Measurements from ENCODE around the gene DIPK1B. TPM values are rescaled to one million over a fixed set of nuclear protein-coding genes. Genes with fewer than 3 reads are reported as not detected.

DIPK1B gene
- polyA plus RNA-seq, 3 donors = 0.10 TPM; not detected in 2

- Histone ChIP-seq H3K27ac (ENCODE audit: low read depth in 1 of 2, low read length in 2 of 2) (no peak overlapping the region), H3K36me3 (replicated peaks in 1 of 2; ENCODE audit: control insufficient read depth in 1 of 2, insufficient read depth in 2 of 2, low read length in 2 of 2) (no peaks in the 10 kb centered on the region), H3K27me3 (ENCODE audit: control insufficient read depth in 2 of 2, insufficient read depth in 2 of 2, low read length in 2 of 2) (no peaks in the 10 kb centered on the region), H3K4me2 (replicated peaks; ENCODE audit: extremely low read depth, low read length, poor library complexity, severe bottlenecking) (no peak overlapping the region), H3K9ac (ENCODE audit: insufficient read depth, low read length, poor library complexity, severe bottlenecking) (no peak overlapping the region), H3K9me3 (replicated peaks in 1 of 2; ENCODE audit: control insufficient read depth in 1 of 2, insufficient read depth in 1 of 2, low read length in 2 of 2) (no peaks in the 10 kb centered on the region), H3K79me2 (ENCODE audit: insufficient read depth, low read length) (no peaks in the 10 kb centered on the region), H2AFZ (ENCODE audit: insufficient read depth, low read depth, low read length, poor library complexity, severe bottlenecking) (no peak overlapping the region), H4K20me1 (ENCODE audit: insufficient read depth, low read length) (no peaks in the 10 kb centered on the region), H3K4me3 (replicated peaks in 1 of 3; ENCODE audit: low read depth in 2 of 3, low read length in 3 of 3) (no peak overlapping the region), H3K4me1 (ENCODE audit: control insufficient read depth in 1 of 2, insufficient read depth in 2 of 2, low read length in 2 of 2) (peaks cover 40 to 43% of the 10 kb centered on the region in 2 donors)
- Mint-ChIP-seq H3K27ac (peak overlapping the region in 2 of 7 donors; percentile 13 to 66), H3K36me3 (no peaks in the 10 kb centered on the region), H3K9me3 (peaks cover 0 to 3% (median 0%) of the 10 kb centered on the region in 7 donors), H3K27me3 (ENCODE audit: low read depth in 3 of 3) (peaks cover 2 to 4% (median 3%) of the 10 kb centered on the region in 3 donors), H3K4me3 (no peak overlapping the region), H3K4me1 (peaks cover 23% of the 10 kb centered on the region)
- intact Hi-C loops (cut with micrococcal nuclease) = no loop called here
- no peak for TF ChIP-seq CTCF (IDR thresholded peaks at IDR 0.05)
- WGBS (ENCODE audit: insufficient coverage) = 97% methylated on average over 40 of the region's 46 CpGs
- no peak for DNase-seq
Measured at GRCh38 chr9:136692185-136693134, 19.9 kb upstream of the DIPK1B start.

GRCh38 chr9:136693135-136693489 lies 19.3 kb upstream of the DIPK1B start:
- H3K4me2 ChIP-seq (replicated peaks; ENCODE audit: extremely low read depth, low read length, poor library complexity, severe bottlenecking) = no peak overlapping the region
- TF ChIP-seq CTCF (IDR thresholded peaks at IDR 0.05) = no peak
- no peaks in the 10 kb centered on the region for H3K27me3 ChIP-seq (ENCODE audit: control insufficient read depth in 2 of 2, insufficient read depth in 2 of 2, low read length in 2 of 2)

More at GRCh38 chr9:136693135-136693489, 19.3 kb upstream of the DIPK1B start:
- Histone ChIP-seq H3K36me3 (replicated peaks in 1 of 2; ENCODE audit: control insufficient read depth in 1 of 2, insufficient read depth in 2 of 2, low read length in 2 of 2) (no peaks in the 10 kb centered on the region), H4K20me1 (ENCODE audit: insufficient read depth, low read length) (no peaks in the 10 kb centered on the region), H3K4me3 (replicated peaks in 1 of 3; ENCODE audit: low read depth in 2 of 3, low read length in 3 of 3) (no peak overlapping the region), H3K9ac (ENCODE audit: insufficient read depth, low read length, poor library complexity, severe bottlenecking) (no peak overlapping the region), H3K9me3 (replicated peaks in 1 of 2; ENCODE audit: control insufficient read depth in 1 of 2, insufficient read depth in 1 of 2, low read length in 2 of 2) (no peaks in the 10 kb centered on the region), H3K79me2 (ENCODE audit: insufficient read depth, low read length) (no peaks in the 10 kb centered on the region), H3K4me1 (ENCODE audit: control insufficient read depth in 1 of 2, insufficient read depth in 2 of 2, low read length in 2 of 2) (peaks cover 41 to 44% of the 10 kb centered on the region in 2 donors), H2AFZ (ENCODE audit: insufficient read depth, low read depth, low read length, poor library complexity, severe bottlenecking) (no peak overlapping the region), H3K27ac (ENCODE audit: low read depth in 1 of 2, low read length in 2 of 2) (no peak overlapping the region)
- Mint-ChIP-seq H3K27me3 (ENCODE audit: low read depth in 3 of 3) (peaks cover 2 to 4% (median 3%) of the 10 kb centered on the region in 3 donors), H3K9me3 (peaks cover 0 to 2% (median 0%) of the 10 kb centered on the region in 7 donors), H3K4me3 (peak overlapping the region in 1 of 2 donors; percentile 19), H3K4me1 (peaks cover 27% of the 10 kb centered on the region), H3K27ac (peak overlapping the region in 4 of 7 donors; percentile 28 to 72 (median 53)), H3K36me3 (no peaks in the 10 kb centered on the region)
- intact Hi-C loops (cut with micrococcal nuclease) = no loop called here
- 87% methylated on average over 10 of the region's 14 CpGs for WGBS (ENCODE audit: insufficient coverage)
- no peak for DNase-seq

Data from CD14-positive monocyte (primary cell).